ENCODE data around the gene INPP4B.

INPP4B gene

DNA sequence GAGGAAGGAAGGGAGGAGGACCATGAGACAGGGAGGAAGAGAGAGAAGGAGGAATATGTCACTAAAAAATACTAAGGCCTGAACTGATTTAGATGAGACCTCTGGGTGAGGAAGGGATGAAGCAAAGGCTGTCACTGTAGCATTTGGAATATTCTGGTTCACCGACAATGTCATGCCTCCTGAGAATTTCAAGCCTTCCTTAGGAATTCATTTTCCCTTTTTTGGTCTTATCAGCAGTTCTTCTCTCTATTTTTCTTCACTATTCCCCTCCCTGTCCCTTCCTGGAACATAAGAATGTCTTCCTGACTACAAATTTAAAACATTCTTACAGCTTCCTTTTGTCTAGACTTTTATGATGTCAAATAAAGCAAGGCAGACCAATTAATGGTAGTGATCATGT lies 527.8 kb downstream of the INPP4B start:
- no CpG with 5 or more reads among the region's 1 CpG for WGBS (ENCODE audit: extremely low coverage, insufficient coverage, low lambda C conversion rate)
- Histone ChIP-seq H3K4me3 (ENCODE audit: low read length) (no peak overlapping the region), H3K56ac (ENCODE audit: low read length) (no peak overlapping the region), H4K5ac (ENCODE audit: low read length) (no peak overlapping the region), H2BK15ac (replicated peaks; ENCODE audit: low read depth) (no peak overlapping the region), H3K79me2 (ENCODE audit: control insufficient read depth, insufficient read depth, low read length) (no peaks in the 10 kb centered on the region), H2AK5ac (ENCODE audit: low read length) (no peak overlapping the region), H3K4me1 (ENCODE audit: control insufficient read depth, low read depth, low read length) (no peaks in the 10 kb centered on the region), H3K9ac (ENCODE audit: low read length) (no peak overlapping the region), H3K23ac (ENCODE audit: low read length) (no peak overlapping the region), H3K4ac (ENCODE audit: low read depth, low read length) (no peak overlapping the region), H3K36me3 (ENCODE audit: control insufficient read depth, insufficient read depth, low read length) (no peaks in the 10 kb centered on the region), H3K79me1 (ENCODE audit: low read length) (no peaks in the 10 kb centered on the region), H3K18ac (ENCODE audit: low read length) (no peak overlapping the region), H3K4me2 (ENCODE audit: low read length) (no peak overlapping the region), H3K27ac (ENCODE audit: low read depth, low read length) (no peak overlapping the region), H2BK5ac (ENCODE audit: low read length) (no peak overlapping the region), H3K27me3 (ENCODE audit: insufficient read depth, low read length, poor library complexity) (no peaks in the 10 kb centered on the region), H2BK120ac (ENCODE audit: low read depth, low read length) (no peak overlapping the region), H4K8ac (ENCODE audit: low read depth, low read length) (no peak overlapping the region)
- DNase-seq, result no peak

DNA sequence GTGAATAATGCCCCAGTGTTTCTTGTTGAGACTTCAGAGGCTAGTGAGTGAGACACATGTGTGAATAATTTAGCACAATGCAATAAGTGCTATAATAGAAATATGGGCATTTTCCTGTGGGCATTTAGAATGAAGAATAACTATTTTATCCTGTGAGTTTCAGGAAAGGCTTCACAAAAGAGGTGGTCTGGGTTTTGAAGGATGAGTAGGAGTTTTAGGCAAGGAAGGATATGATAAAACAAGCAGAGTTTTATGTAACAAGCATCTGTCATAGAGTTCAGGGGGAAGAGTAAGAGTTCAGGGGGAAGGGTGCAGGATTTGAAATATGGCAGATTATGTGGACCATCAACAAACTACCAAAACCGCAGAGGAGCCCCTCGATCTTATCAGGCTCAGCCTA lies 529.2 kb downstream of the INPP4B start:
- Histone ChIP-seq H2BK5ac (ENCODE audit: low read length) (no peak overlapping the region), H3K4ac (ENCODE audit: low read depth, low read length) (no peak overlapping the region), H3K27ac (ENCODE audit: low read depth, low read length) (no peak overlapping the region), H3K79me2 (ENCODE audit: control insufficient read depth, insufficient read depth, low read length) (no peaks in the 10 kb centered on the region), H2BK15ac (replicated peaks; ENCODE audit: low read depth) (no peak overlapping the region), H2BK120ac (ENCODE audit: low read depth, low read length) (no peak overlapping the region), H2AK5ac (ENCODE audit: low read length) (no peak overlapping the region), H3K56ac (ENCODE audit: low read length) (no peak overlapping the region), H3K18ac (ENCODE audit: low read length) (no peak overlapping the region), H4K5ac (ENCODE audit: low read length) (no peak overlapping the region), H4K8ac (ENCODE audit: low read depth, low read length) (no peak overlapping the region), H3K4me3 (ENCODE audit: low read length) (no peak overlapping the region), H3K36me3 (ENCODE audit: control insufficient read depth, insufficient read depth, low read length) (no peaks in the 10 kb centered on the region), H3K23ac (ENCODE audit: low read length) (no peak overlapping the region), H3K27me3 (ENCODE audit: insufficient read depth, low read length, poor library complexity) (no peaks in the 10 kb centered on the region), H3K9ac (ENCODE audit: low read length) (no peak overlapping the region), H3K4me2 (ENCODE audit: low read length) (no peak overlapping the region), H3K79me1 (ENCODE audit: low read length) (no peaks in the 10 kb centered on the region), H3K4me1 (ENCODE audit: control insufficient read depth, low read depth, low read length) (no peaks in the 10 kb centered on the region)
- no CpG with 5 or more reads among the region's 2 CpGs for WGBS (ENCODE audit: extremely low coverage, insufficient coverage, low lambda C conversion rate)
- no peak for DNase-seq

- H3K23ac ChIP-seq (ENCODE audit: low read length), result no peak overlapping the region
- no peak for DNase-seq
- no peak overlapping the region for H2BK5ac ChIP-seq (ENCODE audit: low read length)
- no CpG with 5 or more reads among the region's 2 CpGs for WGBS (ENCODE audit: extremely low coverage, insufficient coverage, low lambda C conversion rate)
- no peak overlapping the region for H3K18ac ChIP-seq (ENCODE audit: low read length)
- no peaks in the 10 kb centered on the region for H3K36me3 ChIP-seq (ENCODE audit: control insufficient read depth, insufficient read depth, low read length)
- H4K8ac ChIP-seq (ENCODE audit: low read depth, low read length), result no peak overlapping the region
- H3K27me3 ChIP-seq (ENCODE audit: insufficient read depth, low read length, poor library complexity), result no peaks in the 10 kb centered on the region
- H3K79me2 ChIP-seq (ENCODE audit: control insufficient read depth, insufficient read depth, low read length), result no peaks in the 10 kb centered on the region
- H2BK120ac ChIP-seq (ENCODE audit: low read depth, low read length), result no peak overlapping the region
- no peak overlapping the region for H3K56ac ChIP-seq (ENCODE audit: low read length)
- no peak overlapping the region for H3K27ac ChIP-seq (ENCODE audit: low read depth, low read length)
- H3K4ac ChIP-seq (ENCODE audit: low read depth, low read length), result no peak overlapping the region
- H3K4me1 ChIP-seq (ENCODE audit: control insufficient read depth, low read depth, low read length), result no peaks in the 10 kb centered on the region
- no peak overlapping the region for H3K4me2 ChIP-seq (ENCODE audit: low read length)
- no peak overlapping the region for H4K5ac ChIP-seq (ENCODE audit: low read length)
- no peak overlapping the region for H3K9ac ChIP-seq (ENCODE audit: low read length)
- no peak overlapping the region for H2AK5ac ChIP-seq (ENCODE audit: low read length)
- H3K4me3 ChIP-seq (ENCODE audit: low read length), result no peak overlapping the region
- H3K79me1 ChIP-seq (ENCODE audit: low read length), result no peaks in the 10 kb centered on the region
- H2BK15ac ChIP-seq (replicated peaks; ENCODE audit: low read depth), result no peak overlapping the region
Observed at GRCh38 chr4:142316025-142316424, 530.1 kb downstream of the INPP4B start.

- Histone ChIP-seq H3K9ac (ENCODE audit: low read length) (no peak overlapping the region), H2BK120ac (ENCODE audit: low read depth, low read length) (no peak overlapping the region), H3K56ac (ENCODE audit: low read length) (no peak overlapping the region), H3K4me1 (ENCODE audit: control insufficient read depth, low read depth, low read length) (no peaks in the 10 kb centered on the region), H2BK15ac (replicated peaks; ENCODE audit: low read depth) (no peak overlapping the region), H4K8ac (ENCODE audit: low read depth, low read length) (no peak overlapping the region), H3K36me3 (ENCODE audit: control insufficient read depth, insufficient read depth, low read length) (no peaks in the 10 kb centered on the region), H4K5ac (ENCODE audit: low read length) (no peak overlapping the region), H3K27ac (ENCODE audit: low read depth, low read length) (no peak overlapping the region), H3K79me1 (ENCODE audit: low read length) (no peaks in the 10 kb centered on the region), H3K18ac (ENCODE audit: low read length) (no peak overlapping the region), H2AK5ac (ENCODE audit: low read length) (no peak overlapping the region), H3K4me3 (ENCODE audit: low read length) (no peak overlapping the region), H3K4me2 (ENCODE audit: low read length) (no peak overlapping the region), H3K79me2 (ENCODE audit: control insufficient read depth, insufficient read depth, low read length) (no peaks in the 10 kb centered on the region), H3K4ac (ENCODE audit: low read depth, low read length) (no peak overlapping the region), H3K27me3 (ENCODE audit: insufficient read depth, low read length, poor library complexity) (no peaks in the 10 kb centered on the region), H3K23ac (ENCODE audit: low read length) (no peak overlapping the region), H2BK5ac (ENCODE audit: low read length) (no peak overlapping the region)
- no peak for DNase-seq
- no CpG with 5 or more reads among the region's 7 CpGs for WGBS (ENCODE audit: extremely low coverage, insufficient coverage, low lambda C conversion rate)
Observed at GRCh38 chr4:142314686-142315085, 531.4 kb downstream of the INPP4B start.

GRCh38 chr4:142314247-142314646 lies 531.9 kb downstream of the INPP4B start:
- Histone ChIP-seq H3K56ac (ENCODE audit: low read length) (no peak overlapping the region), H3K23ac (ENCODE audit: low read length) (no peak overlapping the region), H3K27ac (ENCODE audit: low read depth, low read length) (no peak overlapping the region), H3K27me3 (ENCODE audit: insufficient read depth, low read length, poor library complexity) (no peaks in the 10 kb centered on the region), H2BK15ac (replicated peaks; ENCODE audit: low read depth) (no peak overlapping the region), H3K4me2 (ENCODE audit: low read length) (no peak overlapping the region), H2AK5ac (ENCODE audit: low read length) (no peak overlapping the region), H3K9ac (ENCODE audit: low read length) (no peak overlapping the region), H3K4ac (ENCODE audit: low read depth, low read length) (no peak overlapping the region), H3K79me2 (ENCODE audit: control insufficient read depth, insufficient read depth, low read length) (no peaks in the 10 kb centered on the region), H3K36me3 (ENCODE audit: control insufficient read depth, insufficient read depth, low read length) (no peaks in the 10 kb centered on the region), H3K4me3 (ENCODE audit: low read length) (no peak overlapping the region), H3K4me1 (ENCODE audit: control insufficient read depth, low read depth, low read length) (no peaks in the 10 kb centered on the region), H2BK5ac (ENCODE audit: low read length) (no peak overlapping the region), H4K8ac (ENCODE audit: low read depth, low read length) (no peak overlapping the region), H3K18ac (ENCODE audit: low read length) (no peak overlapping the region), H4K5ac (ENCODE audit: low read length) (no peak overlapping the region), H2BK120ac (ENCODE audit: low read depth, low read length) (no peak overlapping the region), H3K79me1 (ENCODE audit: low read length) (no peaks in the 10 kb centered on the region)
- WGBS (ENCODE audit: extremely low coverage, insufficient coverage, low lambda C conversion rate), result no CpG with 5 or more reads among the region's 1 CpG
- DNase-seq, result no peak

GRCh38 chr4:142312391-142312790 lies 533.7 kb downstream of the INPP4B start:
- Histone ChIP-seq H3K79me2 (ENCODE audit: control insufficient read depth, insufficient read depth, low read length) (no peaks in the 10 kb centered on the region), H4K5ac (ENCODE audit: low read length) (no peak overlapping the region), H3K56ac (ENCODE audit: low read length) (no peak overlapping the region), H3K4ac (ENCODE audit: low read depth, low read length) (no peak overlapping the region), H3K4me2 (ENCODE audit: low read length) (no peak overlapping the region), H3K79me1 (ENCODE audit: low read length) (no peaks in the 10 kb centered on the region), H2BK15ac (replicated peaks; ENCODE audit: low read depth) (no peak overlapping the region), H3K27me3 (ENCODE audit: insufficient read depth, low read length, poor library complexity) (no peaks in the 10 kb centered on the region), H2AK5ac (ENCODE audit: low read length) (no peak overlapping the region), H3K27ac (ENCODE audit: low read depth, low read length) (no peak overlapping the region), H3K4me1 (ENCODE audit: control insufficient read depth, low read depth, low read length) (no peaks in the 10 kb centered on the region), H3K36me3 (ENCODE audit: control insufficient read depth, insufficient read depth, low read length) (no peaks in the 10 kb centered on the region), H3K9ac (ENCODE audit: low read length) (no peak overlapping the region), H3K23ac (ENCODE audit: low read length) (no peak overlapping the region), H2BK120ac (ENCODE audit: low read depth, low read length) (no peak overlapping the region), H4K8ac (ENCODE audit: low read depth, low read length) (no peak overlapping the region), H3K18ac (ENCODE audit: low read length) (no peak overlapping the region), H3K4me3 (ENCODE audit: low read length) (no peak overlapping the region), H2BK5ac (ENCODE audit: low read length) (no peak overlapping the region)
- no CpG with 5 or more reads among the region's 3 CpGs for WGBS (ENCODE audit: extremely low coverage, insufficient coverage, low lambda C conversion rate)
- DNase-seq, result no peak
